ENCODE results near the gene CDIPT. TPM values are rescaled to one million over a fixed set of nuclear protein-coding genes. Genes with fewer than 3 reads are reported as not detected.

The CDIPT gene
- total RNA-seq, 1 donor from 2014 or later, result 88.1 TPM

DNA sequence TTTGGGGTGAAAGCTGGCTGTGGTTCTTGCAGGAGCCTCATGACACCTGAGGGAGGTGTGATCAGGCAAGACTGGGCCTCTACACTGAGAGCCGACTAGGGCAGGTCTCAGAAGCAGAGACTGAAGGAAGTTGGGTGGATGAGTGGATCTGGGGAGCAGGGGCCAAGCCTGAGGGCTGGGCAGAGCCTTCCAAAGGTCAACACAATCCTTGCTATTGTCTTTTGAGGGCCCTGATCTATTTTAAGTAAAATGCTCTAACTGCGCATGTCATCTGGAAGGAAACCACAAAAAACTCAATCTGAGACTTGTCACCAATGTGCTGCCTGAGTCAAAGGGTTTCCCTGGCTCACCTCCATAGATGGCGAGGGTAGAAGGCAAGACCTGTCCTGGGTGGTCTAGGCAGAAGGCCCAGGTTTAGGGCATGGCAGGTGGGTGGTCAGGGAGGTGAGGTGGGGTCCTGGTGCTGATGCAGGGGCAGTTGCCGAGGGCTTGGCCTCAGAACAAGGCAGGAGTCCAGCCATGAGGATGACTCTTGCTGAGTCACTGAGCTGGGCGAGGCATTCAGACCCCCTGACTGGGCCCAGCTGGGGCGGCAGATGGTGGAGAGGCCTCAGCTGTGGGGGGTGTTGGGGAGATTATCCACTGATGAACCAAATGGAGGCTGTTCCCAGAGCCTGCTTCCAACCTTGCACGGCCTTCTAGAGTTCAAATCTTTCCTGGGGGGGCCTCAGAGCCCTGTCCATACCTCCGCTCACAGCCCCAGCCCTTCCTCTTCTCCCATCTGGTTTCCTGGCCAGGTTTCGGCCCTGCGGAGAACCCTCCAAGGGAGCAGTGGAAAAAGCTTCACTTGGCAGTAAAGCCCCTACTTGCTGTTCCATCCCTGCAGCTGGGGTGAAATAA lies 37.6 kb downstream of the CDIPT start:
- H2AFZ ChIP-seq (ENCODE audit: low read depth, low read length), result no peak overlapping the region
- H3K79me2 ChIP-seq (ENCODE audit: insufficient read depth, low read length), result peaks cover 92% of the 10 kb centered on the region
- peak overlapping the region; percentile 92 for H3K27ac Mint-ChIP-seq (ENCODE audit: unreplicated experiment)
- H3K27me3 ChIP-seq (ENCODE audit: insufficient read depth, low read length), result no peaks in the 10 kb centered on the region
- H4K20me1 ChIP-seq (ENCODE audit: insufficient read depth, low read length), result peaks cover 39% of the 10 kb centered on the region
- H3K4me3 Mint-ChIP-seq (ENCODE audit: unreplicated experiment), result peak overlapping the region; percentile 73
- peak overlapping the region; percentile 37 for H3K4me3 ChIP-seq (ENCODE audit: insufficient read depth, low read depth, low read length)
- H3K36me3 Mint-ChIP-seq (ENCODE audit: low read depth, unreplicated experiment), result peaks cover 3% of the 10 kb centered on the region
- peaks cover 52% of the 10 kb centered on the region for H3K4me1 ChIP-seq (ENCODE audit: insufficient read depth, low read length)
- peaks cover 2% of the 10 kb centered on the region for H3K27me3 Mint-ChIP-seq (ENCODE audit: low read depth, unreplicated experiment)
- no peaks in the 10 kb centered on the region for H3K9me3 ChIP-seq (ENCODE audit: insufficient read depth, low read depth, low read length)
- peaks cover 22% of the 10 kb centered on the region for H3K4me1 Mint-ChIP-seq (ENCODE audit: low read depth, unreplicated experiment)
- peak overlapping the region; percentile 79 for H3K4me2 ChIP-seq (ENCODE audit: low read length)
- H3K27ac ChIP-seq (ENCODE audit: low read depth, low read length), result peak overlapping the region; percentile 89
- TF ChIP-seq, protein P1, sequence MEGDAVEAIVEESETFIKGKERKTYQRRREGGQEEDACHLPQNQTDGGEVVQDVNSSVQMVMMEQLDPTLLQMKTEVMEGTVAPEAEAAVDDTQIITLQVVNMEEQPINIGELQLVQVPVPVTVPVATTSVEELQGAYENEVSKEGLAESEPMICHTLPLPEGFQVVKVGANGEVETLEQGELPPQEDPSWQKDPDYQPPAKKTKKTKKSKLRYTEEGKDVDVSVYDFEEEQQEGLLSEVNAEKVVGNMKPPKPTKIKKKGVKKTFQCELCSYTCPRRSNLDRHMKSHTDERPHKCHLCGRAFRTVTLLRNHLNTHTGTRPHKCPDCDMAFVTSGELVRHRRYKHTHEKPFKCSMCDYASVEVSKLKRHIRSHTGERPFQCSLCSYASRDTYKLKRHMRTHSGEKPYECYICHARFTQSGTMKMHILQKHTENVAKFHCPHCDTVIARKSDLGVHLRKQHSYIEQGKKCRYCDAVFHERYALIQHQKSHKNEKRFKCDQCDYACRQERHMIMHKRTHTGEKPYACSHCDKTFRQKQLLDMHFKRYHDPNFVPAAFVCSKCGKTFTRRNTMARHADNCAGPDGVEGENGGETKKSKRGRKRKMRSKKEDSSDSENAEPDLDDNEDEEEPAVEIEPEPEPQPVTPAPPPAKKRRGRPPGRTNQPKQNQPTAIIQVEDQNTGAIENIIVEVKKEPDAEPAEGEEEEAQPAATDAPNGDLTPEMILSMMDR (IDR thresholded peaks at IDR 0.05; ENCODE audit: insufficient read depth, low read depth, low read length), result no peak
- TF ChIP-seq EZH2 (IDR thresholded peaks at IDR 0.05; ENCODE audit: insufficient read depth, low read length), result no peak
- DNase-seq (ENCODE audit: low read depth), result peak; percentile 87
- no peaks in the 10 kb centered on the region for H3K36me3 ChIP-seq (ENCODE audit: insufficient read depth, low read length)
- FAIRE-seq, result no peak
- no peaks in the 10 kb centered on the region for H3K9me3 Mint-ChIP-seq (ENCODE audit: unreplicated experiment)
- peak overlapping the region; percentile 60 for H3K9ac ChIP-seq (ENCODE audit: low read length)

DNA sequence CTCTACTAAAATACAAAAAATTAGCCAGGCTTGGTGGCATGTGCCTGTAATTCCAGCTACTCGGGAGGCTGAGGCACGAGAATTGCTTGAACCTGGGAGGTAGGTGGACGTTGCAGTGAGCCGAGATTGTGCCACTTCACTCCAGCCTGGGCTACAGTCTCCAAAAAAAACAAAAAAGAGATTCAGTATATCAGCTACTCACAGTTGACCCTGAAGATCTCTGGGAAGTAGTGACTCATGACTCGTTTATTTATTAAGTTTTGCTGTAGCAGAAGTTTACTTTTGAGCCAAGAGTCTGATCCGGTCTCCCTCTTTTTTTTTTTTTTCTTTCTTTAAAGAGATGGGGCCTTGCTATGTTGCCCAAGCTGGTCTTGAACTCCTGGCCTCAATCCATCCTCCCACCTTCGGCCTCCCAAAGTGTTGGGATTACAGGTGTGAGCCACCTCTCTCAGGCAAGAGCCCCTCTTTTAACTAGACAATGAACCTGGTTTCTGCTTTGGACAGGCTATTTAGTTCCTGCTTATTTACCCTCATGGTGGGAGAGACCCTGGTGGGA lies 38.4 kb downstream of the CDIPT start:
- FAIRE-seq (no peak), DNase-seq (ENCODE audit: low read depth) (peak; percentile 77)
- H3K36me3 Mint-ChIP-seq (ENCODE audit: low read depth, unreplicated experiment), result no peaks in the 10 kb centered on the region
- peak overlapping the region; percentile 37 for H3K4me3 ChIP-seq (ENCODE audit: insufficient read depth, low read depth, low read length)
- peaks cover 27% of the 10 kb centered on the region for H3K4me1 Mint-ChIP-seq (ENCODE audit: low read depth, unreplicated experiment)
- no peaks in the 10 kb centered on the region for H3K9me3 Mint-ChIP-seq (ENCODE audit: unreplicated experiment)
- H3K4me1 ChIP-seq (ENCODE audit: insufficient read depth, low read length), result peaks cover 58% of the 10 kb centered on the region
- no peaks in the 10 kb centered on the region for H3K27me3 ChIP-seq (ENCODE audit: insufficient read depth, low read length)
- H3K9me3 ChIP-seq (ENCODE audit: insufficient read depth, low read depth, low read length), result no peaks in the 10 kb centered on the region
- TF ChIP-seq, protein P1 (IDR thresholded peaks at IDR 0.05; ENCODE audit: insufficient read depth, low read depth, low read length), result no peak
- no peak for TF ChIP-seq EZH2 (IDR thresholded peaks at IDR 0.05; ENCODE audit: insufficient read depth, low read length)
- peak overlapping the region; percentile 60 for H3K9ac ChIP-seq (ENCODE audit: low read length)
- H2AFZ ChIP-seq (ENCODE audit: low read depth, low read length), result no peak overlapping the region
- peak overlapping the region; percentile 73 for H3K4me3 Mint-ChIP-seq (ENCODE audit: unreplicated experiment)
- H3K27me3 Mint-ChIP-seq (ENCODE audit: low read depth, unreplicated experiment), result no peaks in the 10 kb centered on the region
- H4K20me1 ChIP-seq (ENCODE audit: insufficient read depth, low read length), result peaks cover 35% of the 10 kb centered on the region
- H3K79me2 ChIP-seq (ENCODE audit: insufficient read depth, low read length), result peaks cover 92% of the 10 kb centered on the region
- H3K36me3 ChIP-seq (ENCODE audit: insufficient read depth, low read length), result no peaks in the 10 kb centered on the region
- H3K4me2 ChIP-seq (ENCODE audit: low read length), result peak overlapping the region; percentile 79
- H3K27ac Mint-ChIP-seq (ENCODE audit: unreplicated experiment), result peak overlapping the region; percentile 92
- peak overlapping the region; percentile 89 for H3K27ac ChIP-seq (ENCODE audit: low read depth, low read length)
